Thyroid gland (tissue), 4 donors: ENCODE results near the gene ITGBL1. TPM values are rescaled to one million over a fixed set of nuclear protein-coding genes. Genes with fewer than 3 reads are reported as not detected.
"Not testable (repeated sequence)": the region's sequence is repeated elsewhere in the genome, so short reads cannot be mapped to it uniquely, and the experiment has no call there.

Source experiments
- DNase-seq, 2 donors: peaks; one replicate each; pipeline ENCODE4 v3.0.0-alpha.2; 2019
- H3K27ac ChIP-seq, 3 donors: fragments of 200-600 bp; sonication (generic); 1 replicate in 2 of 3; 2 replicates in 1 of 3; pipeline ENCODE4 v1.5.1; 2016 to 2019; ENCODE audit warnings: mild to moderate bottlenecking in 1 of 3, moderate library complexity in 1 of 3
- H3K27me3 ChIP-seq: fragments of 200-600 bp; sonication (generic); one replicate; pipeline ENCODE4 v1.5.1; 2019
- H3K36me3 ChIP-seq, 2 donors: fragments of 200-600 bp; sonication (generic); one replicate each; pipeline ENCODE4 v1.5.1; 2016 to 2019
- H3K4me1 ChIP-seq, 2 donors: fragments of 200-600 bp; sonication (generic); one replicate each; pipeline ENCODE4 v1.5.1; 2017 to 2019
- H3K4me3 ChIP-seq, 3 donors: fragments of 200-600 bp; sonication (generic); replicated peaks in 1 of 3; 1 replicate in 2 of 3; 2 replicates in 1 of 3; pipeline ENCODE4 v1.5.1; 2016; ENCODE audit warnings: mild to moderate bottlenecking in 1 of 3
- H3K9me3 ChIP-seq: fragments of 200-600 bp; sonication (generic); one replicate; pipeline ENCODE4 v1.5.1; 2017
- CTCF ChIP-seq, 6 experiments: fragments of 200-600 bp in 3 of 6; fragments of 450-650 bp in 3 of 6; sonication (generic) in 3 of 6; IDR thresholded peaks; one replicate each; pipeline ENCODE4 v1.5.1; 2016 to 2019; ENCODE audit warnings: antibody characterized with exemption in 6 of 6, mild to moderate bottlenecking in 2 of 6, inconsistent platforms in 1 of 6, moderate library complexity in 1 of 6
- POLR2A ChIP-seq, 2 donors: fragments of 450-650 bp; IDR thresholded peaks; one replicate each; pipeline ENCODE4 v1.6.1; 2017; ENCODE audit warnings: antibody characterized with exemption in 2 of 2, mild to moderate bottlenecking in 2 of 2, moderate library complexity in 1 of 2
- WGBS, 2 donors: methylation state at CpG; one replicate each; pipeline ENCODE4 v1.1.5; 2017; 5-methylcytosine and 5-hydroxymethylcytosine counted together
- intact Hi-C: fragments of 100-400 bp; cut with DNase I; formaldehyde crosslinking; loops from one replicate; pipeline ENCODE4 v1.15.1; 2023
- total RNA-seq, 4 donors: library from RNA; depleted of rRNA; stranded (reverse); fragments of >200 nt; gene quantifications; one replicate each; pipeline ENCODE4 v1.2.3, GENCODE V29; 2016

Gene ITGBL1
- total RNA-seq, 4 donors from 2014 or later: 3.4 to 20.6 (median 4.5) TPM

- intact Hi-C loops: no loop called here
- Histone ChIP-seq H3K27ac (no peak overlapping the region), H3K4me3 (no peak overlapping the region), H3K4me1 (no peaks in the 10 kb centered on the region), H3K9me3 (no peaks in the 10 kb centered on the region), H3K27me3 (no peaks in the 10 kb centered on the region), H3K36me3 (no peaks in the 10 kb centered on the region)
- TF ChIP-seq POLR2A (IDR thresholded peaks at IDR 0.05): no peak
- no peak for TF ChIP-seq CTCF (IDR thresholded peaks at IDR 0.05)
- DNase-seq: no peak
- 92 to 97% methylated on average over 1 of the region's 1 CpG for WGBS, 2 donors
Measured at GRCh38 chr13:101535192-101535746, 82.8 kb downstream of the ITGBL1 start.

GRCh38 chr13:101536079-101536478, 83.6 kb downstream of the ITGBL1 start:
- no peaks in the 10 kb centered on the region for H3K9me3 ChIP-seq
- 75 to 76% methylated on average over 3 of the region's 3 CpGs for WGBS, 2 donors
- DNase-seq: no peak
- no peaks in the 10 kb centered on the region for H3K4me1 ChIP-seq
- H3K27ac ChIP-seq: no peak overlapping the region
- no peaks in the 10 kb centered on the region for H3K36me3 ChIP-seq
- TF ChIP-seq CTCF (IDR thresholded peaks at IDR 0.05) (no peak), POLR2A (IDR thresholded peaks at IDR 0.05) (no peak)
- no peaks in the 10 kb centered on the region for H3K27me3 ChIP-seq
- no peak overlapping the region for H3K4me3 ChIP-seq
- intact Hi-C loops: no loop called here

- WGBS, 2 donors: 88 to 97% methylated on average over 8 to 11 of the region's 11 CpGs
- H3K9me3 ChIP-seq, intact Hi-C loops, H3K4me3 ChIP-seq, H3K27me3 ChIP-seq, H3K36me3 ChIP-seq, DNase-seq, H3K27ac ChIP-seq, H3K4me1 ChIP-seq: not testable (repeated sequence)
Measured at GRCh38 chr13:101544544-101544943, 92.1 kb downstream of the ITGBL1 start.

- H3K36me3 ChIP-seq: no peaks in the 10 kb centered on the region
- intact Hi-C loops: no loop called here
- H3K9me3 ChIP-seq: no peaks in the 10 kb centered on the region
- H3K4me1 ChIP-seq: no peaks in the 10 kb centered on the region
- 95 to 96% methylated on average over 9 of the region's 9 CpGs for WGBS, 2 donors
- H3K4me3 ChIP-seq: no peak overlapping the region
- DNase-seq: no peak
- H3K27ac ChIP-seq: no peak overlapping the region
- no peak for TF ChIP-seq POLR2A (IDR thresholded peaks at IDR 0.05)
- H3K27me3 ChIP-seq: no peaks in the 10 kb centered on the region
Measured at GRCh38 chr13:101544979-101545378, 92.5 kb downstream of the ITGBL1 start.

GRCh38 chr13:101545521-101545920, 93.0 kb downstream of the ITGBL1 start:
- Histone ChIP-seq H3K27ac (no peak overlapping the region), H3K36me3 (no peaks in the 10 kb centered on the region), H3K4me1 (no peaks in the 10 kb centered on the region), H3K4me3 (no peak overlapping the region), H3K9me3 (no peaks in the 10 kb centered on the region), H3K27me3 (no peaks in the 10 kb centered on the region)
- 62 to 74% methylated on average over 1 of the region's 1 CpG for WGBS, 2 donors
- TF ChIP-seq CTCF (IDR thresholded peaks at IDR 0.05) (no peak), POLR2A (IDR thresholded peaks at IDR 0.05) (no peak)
- intact Hi-C loops: no loop called here
- no peak for DNase-seq

GRCh38 chr13:101552286-101552685, 99.8 kb downstream of the ITGBL1 start:
- no peaks in the 10 kb centered on the region for H3K36me3 ChIP-seq
- no peak overlapping the region for H3K4me3 ChIP-seq
- no peak for TF ChIP-seq CTCF (IDR thresholded peaks at IDR 0.05)
- TF ChIP-seq POLR2A (IDR thresholded peaks at IDR 0.05): no peak
- H3K9me3 ChIP-seq: no peaks in the 10 kb centered on the region
- H3K27ac ChIP-seq: no peak overlapping the region
- 67 to 84% methylated on average over 1 of the region's 1 CpG for WGBS, 2 donors
- intact Hi-C loops: no loop called here
- H3K27me3 ChIP-seq: no peaks in the 10 kb centered on the region
- H3K4me1 ChIP-seq: no peaks in the 10 kb centered on the region
- DNase-seq: no peak
